GM18508 (cell line): Measurements from ENCODE around the gene PPP4R1.

Experiments
- ATAC-seq: cut with Tn5 transposase; IDR thresholded peaks from one replicate; pipeline ENCODE4 v1.9.1; 2021; ENCODE audit warnings: moderate number of reproducible peaks; ENCODE audit not compliant: insufficient read depth, unreplicated experiment

The PPP4R1 gene

DNA sequence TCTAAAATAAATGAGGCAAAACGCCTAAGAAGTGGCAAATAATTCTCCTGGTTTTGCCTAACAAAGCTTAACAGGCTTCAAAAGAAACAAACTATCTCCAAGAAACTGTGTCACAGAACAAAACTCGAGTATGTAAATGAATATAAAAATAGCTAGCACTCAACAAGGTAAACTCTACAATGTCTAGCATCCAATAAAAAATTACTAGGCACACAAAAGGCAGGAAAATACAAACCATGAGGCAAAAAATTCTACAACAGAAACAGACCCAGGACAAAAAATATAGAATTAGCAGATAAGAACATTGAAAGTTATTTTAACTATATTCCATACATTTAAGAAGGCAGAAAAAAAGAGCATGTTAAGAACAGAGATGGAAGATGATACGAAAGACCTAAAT lies 16.8 kb downstream of the PPP4R1 start:
- ATAC-seq: no peak

- no peak for ATAC-seq
Measured at GRCh38 chr18:9596843-9597526, 17.4 kb downstream of the PPP4R1 start.

DNA sequence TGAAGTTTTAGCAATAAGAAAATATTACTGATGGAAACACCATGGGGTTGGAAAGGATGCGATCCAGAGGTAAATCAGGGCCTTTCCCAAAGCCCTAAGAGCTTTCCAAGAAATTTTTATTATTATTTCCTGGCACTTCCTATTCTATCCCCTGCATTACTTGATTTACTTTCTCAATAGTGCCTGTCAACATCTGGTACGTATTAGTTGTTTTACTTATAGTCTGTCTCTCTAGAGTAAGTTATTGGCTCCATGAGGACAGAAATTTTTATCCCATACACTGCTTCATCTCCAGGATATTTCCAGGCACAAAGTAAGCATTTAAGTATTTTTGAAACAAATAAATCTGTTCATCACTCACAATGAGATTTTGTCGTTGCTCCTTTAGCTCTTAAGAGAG lies 18.1 kb downstream of the PPP4R1 start:
- no peak for ATAC-seq

GRCh38 chr18:9594823-9595596 lies 19.3 kb downstream of the PPP4R1 start:
- peak; percentile 47 for ATAC-seq

GRCh38 chr18:9587924-9588323 lies 26.4 kb downstream of the PPP4R1 start:
- no peak for ATAC-seq

GRCh38 chr18:9586814-9587213 lies 27.5 kb downstream of the PPP4R1 start:
- no peak for ATAC-seq

- ATAC-seq: no peak
Measured at GRCh38 chr18:9581667-9582066, 32.7 kb downstream of the PPP4R1 start.

GRCh38 chr18:9578306-9578705 lies 36.1 kb downstream of the PPP4R1 start:
- ATAC-seq: no peak

GRCh38 chr18:9577361-9577760 lies 37.0 kb downstream of the PPP4R1 start:
- ATAC-seq: no peak

DNA sequence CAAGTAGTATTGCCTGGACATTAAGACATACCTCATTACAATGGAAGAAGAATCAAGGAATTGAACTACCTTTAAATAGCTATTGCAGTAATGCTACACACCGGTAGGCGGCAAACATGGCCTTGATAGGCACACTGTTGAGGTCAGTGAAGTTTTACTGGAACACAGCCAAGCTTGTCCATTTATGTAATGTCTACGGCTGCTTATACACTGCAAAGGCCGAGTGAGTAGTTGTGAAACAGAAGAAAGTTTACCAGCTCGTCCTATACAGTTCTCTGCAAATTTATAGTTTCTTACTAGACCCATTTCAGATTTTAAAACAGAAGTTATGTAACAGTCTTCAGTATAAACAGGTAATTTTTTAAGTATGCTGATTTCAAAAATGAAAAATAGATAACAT lies 38.8 kb downstream of the PPP4R1 start:
- ATAC-seq: no peak

DNA sequence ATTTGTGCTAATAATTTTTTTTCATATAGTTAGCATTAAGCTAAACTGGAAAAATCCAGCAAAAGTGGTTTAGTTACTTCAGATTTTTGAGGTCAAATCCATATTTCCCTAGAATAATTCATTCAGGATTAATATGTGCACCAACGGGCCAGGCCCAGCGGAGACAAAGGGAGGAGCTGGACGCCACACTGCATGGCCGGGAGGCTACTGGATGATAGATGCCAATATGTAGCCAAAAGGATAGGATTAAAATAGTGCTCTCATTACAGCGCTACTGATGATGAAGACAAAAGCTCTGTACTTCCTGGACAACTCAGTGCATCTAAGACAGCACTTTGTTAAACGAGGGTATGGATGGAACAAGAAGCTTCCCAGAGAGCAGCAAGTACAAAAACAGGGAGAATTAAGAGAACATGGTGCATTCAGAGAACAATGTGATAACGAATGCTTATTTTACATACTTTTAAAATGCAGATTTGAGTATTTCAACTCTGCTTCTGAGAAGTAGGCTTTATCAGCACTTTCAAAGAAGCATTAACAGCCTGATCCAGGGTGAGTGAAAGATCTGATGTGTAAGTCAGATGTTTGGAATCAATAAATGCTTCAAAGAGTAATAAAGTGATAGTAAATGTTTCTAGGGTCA lies 39.8 kb downstream of the PPP4R1 start:
- ATAC-seq: no peak

DNA sequence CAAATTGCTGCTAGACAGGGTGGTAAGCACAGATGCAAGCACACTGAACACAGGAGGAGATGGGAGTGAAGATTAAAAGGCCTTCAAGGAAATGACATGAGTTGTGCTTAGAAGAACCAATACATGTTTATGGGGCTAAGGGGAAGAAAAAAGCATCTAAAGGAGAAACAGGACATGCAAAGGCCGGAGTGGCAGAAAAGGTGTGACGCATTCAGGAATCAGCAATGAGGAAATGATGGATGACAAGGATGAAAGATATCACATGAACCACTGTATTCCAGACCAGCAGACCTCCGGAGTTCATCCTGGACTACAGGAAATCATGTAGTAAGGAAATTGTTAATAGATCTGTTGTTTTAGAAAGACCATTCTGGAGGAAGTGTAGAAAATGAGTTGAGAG lies 42.8 kb downstream of the PPP4R1 start:
- no peak for ATAC-seq

DNA sequence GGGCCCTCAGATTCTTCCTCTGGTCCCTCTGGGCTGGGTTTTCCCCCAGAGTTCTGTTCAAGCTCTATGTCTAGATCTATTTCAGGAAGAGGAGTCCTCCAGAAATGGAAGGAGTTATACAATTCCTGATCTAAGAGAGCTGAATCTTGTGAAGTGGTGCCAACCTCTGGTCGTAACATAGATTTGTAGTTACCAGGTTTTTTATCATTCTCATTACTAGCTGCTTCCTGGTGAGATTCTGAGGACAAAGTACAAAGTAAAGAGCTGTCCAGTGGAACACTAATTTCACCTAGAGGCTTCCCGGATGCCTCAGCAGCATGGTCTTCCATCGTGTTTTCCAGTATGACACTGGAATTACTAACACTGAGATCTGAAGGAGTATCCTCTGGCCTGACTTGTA lies 44.1 kb downstream of the PPP4R1 start:
- no peak for ATAC-seq

GRCh38 chr18:9569178-9569577 lies 45.2 kb downstream of the PPP4R1 start:
- ATAC-seq: no peak

- no peak for ATAC-seq
Measured at GRCh38 chr18:9568186-9568585, 46.2 kb downstream of the PPP4R1 start.

DNA sequence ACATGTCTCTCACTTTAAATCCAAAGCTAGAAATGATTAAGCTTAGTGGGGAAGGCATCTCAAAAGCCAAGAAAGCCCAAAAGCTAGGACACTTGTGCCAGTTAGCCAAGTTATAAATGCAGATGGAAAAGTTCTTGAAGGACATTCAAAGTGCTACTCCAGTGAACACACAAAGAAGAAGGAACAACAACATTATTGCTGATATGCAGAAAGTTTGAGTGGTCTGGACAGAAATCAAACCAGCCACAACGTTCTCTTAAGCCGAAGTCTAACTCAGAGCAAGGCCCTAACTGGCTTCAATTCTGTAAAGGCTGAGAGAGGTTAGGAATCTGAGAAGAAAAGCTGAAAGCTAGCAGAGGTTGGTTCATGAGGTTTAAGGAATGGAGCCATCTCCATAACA lies 49.0 kb downstream of the PPP4R1 start:
- ATAC-seq: no peak

DNA sequence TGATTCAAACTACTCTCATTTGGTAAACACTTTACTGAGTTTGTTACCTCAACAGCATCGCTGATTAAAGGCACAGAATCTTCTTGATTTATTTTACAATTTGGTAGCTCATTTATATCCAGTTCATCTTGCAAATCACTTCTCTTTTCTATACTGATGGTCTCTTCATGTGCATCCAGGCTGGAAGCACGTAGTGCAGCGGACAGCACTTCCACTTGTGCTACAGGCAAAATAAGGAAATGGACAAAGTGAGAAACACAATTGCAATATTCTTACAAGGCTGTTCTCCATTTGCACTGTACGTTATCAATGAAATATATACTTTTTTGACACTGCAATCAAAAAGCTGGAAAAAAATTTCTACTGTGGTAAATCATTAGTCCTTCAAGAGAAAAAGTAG lies 51.0 kb downstream of the PPP4R1 start:
- no peak for ATAC-seq

DNA sequence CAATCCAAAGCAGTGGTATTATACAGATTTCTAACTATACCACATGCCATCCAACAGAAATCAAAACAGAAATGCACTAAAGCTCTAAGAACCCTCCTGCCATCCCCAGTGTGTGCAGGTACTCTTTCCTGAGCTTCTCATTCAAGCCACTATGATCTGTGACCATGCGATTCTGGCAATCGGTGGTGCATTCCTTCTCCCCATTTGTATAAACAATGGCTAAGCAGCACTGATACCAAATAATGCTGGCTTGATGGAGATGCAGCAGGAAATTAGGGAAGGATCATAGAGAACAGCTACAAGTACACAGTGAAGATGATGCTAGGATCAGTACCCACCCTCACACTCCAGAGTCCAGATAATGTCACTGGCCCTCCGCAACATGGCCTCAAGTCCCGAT lies 51.8 kb downstream of the PPP4R1 start:
- ATAC-seq: no peak

- no peak for ATAC-seq
Measured at GRCh38 chr18:9561759-9562158, 52.6 kb downstream of the PPP4R1 start.

DNA sequence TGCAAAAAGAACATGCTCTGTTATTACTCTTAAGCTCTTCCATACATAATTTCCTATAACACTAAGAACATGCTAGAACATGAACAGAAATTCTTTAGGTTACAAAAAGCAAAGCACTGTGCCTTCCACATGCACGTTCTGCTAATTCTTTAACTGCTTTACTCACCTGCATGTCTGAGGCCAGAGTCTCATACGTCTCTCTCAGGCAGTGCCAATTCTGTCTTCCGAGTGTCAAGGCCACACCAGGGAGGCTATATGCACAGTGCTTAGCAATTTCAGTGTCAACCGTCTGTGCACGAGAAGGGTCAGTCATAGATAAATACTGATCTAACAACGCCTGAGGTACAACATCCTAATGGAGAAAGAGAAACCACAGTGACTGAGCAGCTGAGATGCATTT lies 55.1 kb downstream of the PPP4R1 start:
- no peak for ATAC-seq

DNA sequence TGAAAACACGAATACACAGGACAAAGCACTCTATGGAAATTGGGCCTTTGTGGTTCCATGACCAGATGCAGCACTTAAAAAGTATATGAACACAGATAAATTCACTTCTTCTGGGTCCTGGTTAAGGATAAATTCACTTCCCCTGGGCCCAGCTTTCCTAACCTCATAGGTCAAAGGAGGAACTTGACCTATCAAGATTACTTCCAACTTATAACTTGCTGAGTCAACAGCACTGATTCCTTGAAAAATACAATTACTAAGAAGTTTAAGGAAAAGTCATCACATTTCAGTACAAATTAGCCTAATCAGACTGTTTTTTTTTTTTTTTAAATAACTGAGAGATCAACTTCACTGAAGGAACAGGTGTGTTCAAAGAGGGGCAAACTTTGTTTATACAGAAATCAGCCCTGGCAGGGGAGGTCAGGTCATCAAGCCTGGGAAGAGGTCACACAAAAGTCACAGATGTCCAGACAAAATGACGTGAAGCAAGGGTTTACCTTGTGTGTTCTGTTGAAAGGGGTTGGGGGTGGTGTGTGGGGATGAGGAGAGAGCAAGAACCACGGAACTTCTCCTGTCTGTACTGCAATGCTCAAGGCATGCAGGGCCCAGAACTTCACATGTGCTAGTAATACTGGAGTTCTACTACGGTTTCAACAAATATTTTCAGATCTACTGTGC lies 55.8 kb downstream of the PPP4R1 start:
- no peak for ATAC-seq
